GM21360 (cell line): ENCODE data around the gene SOWAHA.
"Not testable (repeated sequence)": the region's sequence is repeated elsewhere in the genome, so short reads cannot be mapped to it uniquely, and the experiment has no call there.

Experiments
- ATAC-seq: cut with Tn5 transposase; IDR thresholded peaks from one replicate; pipeline ENCODE4 v1.9.1; 2021; ENCODE audit warnings: mild to moderate bottlenecking, moderate library complexity; ENCODE audit not compliant: unreplicated experiment

SOWAHA gene

DNA sequence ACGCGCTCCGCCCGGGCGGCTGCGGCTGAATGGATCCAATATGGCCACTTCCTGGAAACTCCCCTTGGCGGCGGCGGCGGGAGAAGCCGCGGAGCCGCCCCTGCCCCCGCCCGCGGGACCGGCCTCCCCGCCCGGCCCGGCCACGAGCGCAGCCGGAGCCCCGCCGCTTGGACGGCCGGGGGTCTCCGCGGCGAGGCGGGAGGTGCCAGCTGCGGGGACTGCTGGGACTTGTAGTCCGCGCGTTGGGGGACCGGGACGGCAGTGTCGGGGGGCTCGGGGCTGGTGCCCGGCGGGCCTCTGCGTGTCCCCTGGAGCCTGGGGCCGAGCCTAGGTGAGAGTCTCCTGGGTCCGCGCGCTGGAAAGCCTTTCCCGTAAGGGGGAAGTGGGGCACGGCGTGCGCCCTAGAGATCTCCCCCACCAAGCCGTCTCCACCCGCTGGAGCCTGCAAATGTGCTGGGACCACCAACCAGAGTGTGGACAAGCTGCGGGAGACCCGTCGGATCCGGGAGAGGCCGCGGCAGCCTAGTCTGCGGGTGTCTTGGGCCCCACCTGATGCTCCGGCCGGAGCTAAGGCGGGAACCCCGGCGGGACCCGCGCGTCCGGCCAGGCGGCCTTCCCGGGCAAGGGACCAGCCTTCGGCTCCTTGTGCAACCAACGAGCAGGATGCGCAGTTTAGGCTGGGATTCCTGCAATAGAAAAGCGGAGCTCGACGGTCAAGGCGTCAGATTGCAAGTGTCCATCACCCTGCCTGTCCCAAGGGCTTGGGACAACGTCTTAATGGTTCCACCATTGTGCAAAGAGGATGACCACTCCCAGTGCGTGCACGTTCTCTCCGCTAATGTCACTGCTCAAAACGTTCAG is 35.7 kb upstream of the SOWAHA start, which contains the start of gene SEPTIN8:
Gene SEPTIN8, minus strand, starts transcription at position 31 of the 861 bp plus-strand sequence. CDS start 102 bp downstream, outside the sequence.
- peak; percentile 53 for ATAC-seq

DNA sequence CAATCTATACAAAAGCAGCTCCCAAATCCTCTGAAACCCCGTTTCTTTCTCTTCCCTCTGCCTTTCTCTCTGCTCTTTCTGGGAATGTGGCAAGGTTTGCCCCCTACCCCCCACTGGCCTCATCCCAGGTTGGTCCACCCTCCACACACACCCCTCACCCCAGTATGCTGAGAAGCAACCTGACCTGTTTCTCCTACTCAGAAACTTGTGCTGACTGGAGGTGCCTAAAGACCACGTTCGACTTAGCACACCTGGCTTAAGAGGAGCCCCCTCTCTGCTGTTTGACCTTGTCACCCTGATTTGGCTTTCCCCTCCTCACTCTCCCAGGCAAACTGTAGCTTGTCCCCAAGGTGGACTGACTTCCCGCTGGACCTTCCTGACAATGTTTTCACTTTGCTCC is 35.0 kb upstream of the SOWAHA start:
- no peak for ATAC-seq

DNA sequence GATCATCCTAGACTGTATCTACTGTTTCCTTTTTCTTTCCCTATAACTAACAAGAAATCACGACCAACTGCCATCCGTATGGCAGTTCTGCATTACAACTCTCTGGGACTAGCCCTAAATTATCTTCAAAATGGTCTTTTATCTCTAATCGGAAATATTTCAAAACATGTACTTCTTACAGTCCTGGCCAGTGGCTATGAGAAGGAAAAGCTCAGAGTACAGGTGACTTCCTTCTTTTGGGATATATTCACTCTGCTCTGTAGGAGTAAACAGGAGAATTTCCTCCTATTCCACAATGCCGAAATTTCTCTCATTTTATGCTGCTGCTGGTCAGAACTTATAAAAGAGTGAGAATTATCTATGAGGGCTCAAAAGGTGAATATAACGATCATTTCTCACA is 34.2 kb upstream of the SOWAHA start:
- no peak for ATAC-seq

DNA sequence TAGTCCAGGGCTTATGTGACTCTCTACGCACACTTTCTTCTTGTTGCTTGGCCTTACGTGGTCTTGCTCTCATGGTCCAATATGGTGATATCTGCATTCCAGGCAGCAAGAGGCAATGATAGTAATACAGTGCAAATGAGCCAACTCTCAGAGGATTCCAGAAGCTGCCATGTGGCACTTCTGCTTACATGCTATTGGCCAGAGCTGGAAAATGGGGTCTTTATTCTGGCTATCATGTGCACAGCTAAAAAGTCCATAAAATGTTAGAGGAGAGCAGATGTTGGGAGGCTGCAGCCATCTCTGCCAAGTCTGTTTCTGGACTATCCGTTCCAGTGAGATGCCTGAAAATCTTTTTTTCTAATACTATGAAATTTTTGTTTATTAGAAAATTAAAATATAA is 33.1 kb upstream of the SOWAHA start:
- no peak for ATAC-seq

DNA sequence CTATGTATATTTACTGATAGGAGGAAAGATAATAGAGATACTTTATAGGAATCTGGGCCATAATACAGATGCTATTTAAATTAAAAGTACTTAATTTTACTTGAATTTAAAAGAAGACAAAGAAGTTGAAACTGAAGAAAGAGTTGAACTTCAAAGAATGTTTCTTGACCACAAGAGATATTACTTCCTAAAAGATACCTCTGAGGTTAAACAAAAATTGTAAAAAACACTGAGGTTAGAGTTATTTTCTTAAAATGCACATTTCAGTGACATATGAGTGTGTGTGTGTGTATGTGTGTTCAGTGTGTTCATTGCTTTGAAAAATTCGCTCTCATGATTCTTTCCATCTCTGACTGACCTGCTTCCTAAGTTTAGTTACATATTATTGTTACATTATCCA is 32.5 kb upstream of the SOWAHA start:
- ATAC-seq = no peak

DNA sequence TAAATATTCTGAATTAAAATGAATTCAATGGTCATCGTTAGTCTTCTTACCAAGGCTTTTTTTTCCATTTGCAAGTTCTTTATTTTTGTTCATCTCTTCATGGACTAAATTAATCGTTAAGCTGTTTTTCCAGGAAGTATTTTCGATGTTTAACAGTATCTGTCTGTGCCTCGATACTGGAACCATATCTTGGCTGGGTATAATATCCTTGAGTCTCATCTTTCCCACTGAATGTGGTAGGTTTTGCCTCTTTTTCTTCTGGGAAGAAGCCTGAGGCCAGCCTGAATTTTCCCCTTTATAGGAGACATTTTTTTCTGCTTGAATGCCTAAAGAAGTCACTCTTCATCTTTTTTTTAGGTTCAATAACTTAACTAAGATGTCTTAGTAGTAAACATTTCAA is 32.1 kb upstream of the SOWAHA start:
- no peak for ATAC-seq

DNA sequence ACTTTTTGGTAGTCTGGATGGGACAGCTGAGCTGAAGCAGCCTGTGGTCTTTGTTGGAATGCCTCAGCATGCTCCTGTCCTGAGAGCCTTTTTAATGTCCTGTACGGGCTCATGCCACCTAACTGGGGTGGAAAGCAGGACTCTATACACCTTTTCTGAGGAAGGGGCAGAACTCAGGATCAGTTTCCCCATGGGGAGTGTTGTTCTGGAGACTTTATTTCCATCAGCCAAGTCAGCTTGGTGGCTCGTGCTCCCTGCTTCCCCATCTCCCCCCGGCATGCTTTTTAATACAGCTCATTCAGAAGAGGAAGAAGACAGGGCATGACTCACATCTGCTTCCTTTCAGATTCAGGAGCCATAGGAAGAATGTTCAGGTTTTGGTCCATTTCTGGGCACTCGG is 31.0 kb upstream of the SOWAHA start:
- no peak for ATAC-seq

DNA sequence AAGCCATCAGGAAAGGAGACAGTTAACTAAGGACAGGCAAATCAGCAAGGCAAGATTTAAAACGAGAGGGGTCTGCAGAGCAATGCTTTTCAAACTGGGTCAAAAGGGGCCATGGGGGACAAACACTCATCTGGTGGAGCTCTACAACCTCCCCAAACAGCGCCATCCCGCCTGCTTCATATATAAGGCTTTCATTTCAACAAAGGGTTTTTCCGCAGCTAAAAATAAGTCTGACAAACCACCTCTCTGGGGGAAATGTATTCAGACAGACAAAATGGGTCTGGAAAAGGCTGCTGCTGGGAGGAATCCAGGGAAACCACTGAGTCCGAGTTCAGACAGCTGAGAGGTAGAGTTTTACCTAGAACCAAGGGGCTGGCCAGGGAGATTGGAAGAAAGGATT is 27.7 kb upstream of the SOWAHA start:
- no peak for ATAC-seq

DNA sequence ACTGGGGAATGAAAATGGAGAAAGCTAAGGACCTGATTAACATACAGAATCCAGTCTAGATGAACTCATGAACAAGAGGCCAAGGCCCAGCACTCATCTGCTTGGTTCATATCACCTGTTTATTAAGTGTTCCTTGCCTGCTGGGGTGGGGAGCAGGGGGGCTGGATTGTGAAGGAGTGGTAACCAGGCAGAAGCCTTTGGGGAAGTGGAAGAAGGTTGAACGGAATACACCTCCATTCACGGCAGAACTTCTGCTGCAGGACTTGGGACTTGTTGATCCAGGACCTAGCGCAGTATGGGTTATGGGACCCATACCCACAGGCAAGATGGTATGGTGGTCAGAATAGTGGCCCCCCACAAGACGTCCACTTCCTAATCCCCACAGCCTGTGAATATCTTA is 27.2 kb upstream of the SOWAHA start:
- ATAC-seq = no peak

DNA sequence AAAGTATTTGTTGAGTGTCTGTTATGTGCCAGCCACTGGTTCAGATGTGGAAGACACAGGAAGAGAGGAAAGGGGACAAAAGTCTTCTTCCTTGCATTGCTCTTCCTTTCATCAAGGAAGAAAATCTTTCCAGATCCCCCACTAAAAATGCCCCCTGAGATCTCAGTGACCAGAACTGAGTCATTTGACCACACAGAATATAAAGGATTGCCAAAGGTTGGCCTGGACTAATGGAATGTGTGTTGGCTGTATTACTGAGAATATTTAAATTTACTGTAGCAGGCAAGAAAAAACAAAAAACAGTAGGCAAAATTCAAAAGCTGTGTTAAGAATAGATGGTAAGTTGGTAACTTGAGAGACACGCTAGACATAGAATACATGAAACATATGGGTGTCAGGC is 26.0 kb upstream of the SOWAHA start:
- no peak for ATAC-seq

DNA sequence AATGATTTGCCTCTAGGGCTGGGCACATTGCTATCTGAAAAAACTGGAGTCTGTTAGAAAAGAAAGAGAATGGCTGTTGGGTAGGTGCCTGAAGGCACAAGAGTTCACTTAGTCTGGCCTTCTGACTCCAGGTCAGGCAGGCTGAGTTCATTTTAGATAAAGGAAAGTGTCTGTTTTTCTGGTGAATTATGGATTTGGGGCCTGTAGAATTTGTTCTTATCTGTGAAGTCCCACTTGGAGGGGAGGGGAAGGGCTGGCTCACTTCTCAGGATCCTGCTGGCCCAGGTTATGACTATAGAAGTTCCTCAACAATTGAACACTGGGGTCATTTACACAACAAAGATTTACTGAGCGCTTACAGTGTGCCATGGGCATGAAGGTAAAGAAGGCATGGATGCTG is 24.6 kb upstream of the SOWAHA start:
- ATAC-seq = no peak

DNA sequence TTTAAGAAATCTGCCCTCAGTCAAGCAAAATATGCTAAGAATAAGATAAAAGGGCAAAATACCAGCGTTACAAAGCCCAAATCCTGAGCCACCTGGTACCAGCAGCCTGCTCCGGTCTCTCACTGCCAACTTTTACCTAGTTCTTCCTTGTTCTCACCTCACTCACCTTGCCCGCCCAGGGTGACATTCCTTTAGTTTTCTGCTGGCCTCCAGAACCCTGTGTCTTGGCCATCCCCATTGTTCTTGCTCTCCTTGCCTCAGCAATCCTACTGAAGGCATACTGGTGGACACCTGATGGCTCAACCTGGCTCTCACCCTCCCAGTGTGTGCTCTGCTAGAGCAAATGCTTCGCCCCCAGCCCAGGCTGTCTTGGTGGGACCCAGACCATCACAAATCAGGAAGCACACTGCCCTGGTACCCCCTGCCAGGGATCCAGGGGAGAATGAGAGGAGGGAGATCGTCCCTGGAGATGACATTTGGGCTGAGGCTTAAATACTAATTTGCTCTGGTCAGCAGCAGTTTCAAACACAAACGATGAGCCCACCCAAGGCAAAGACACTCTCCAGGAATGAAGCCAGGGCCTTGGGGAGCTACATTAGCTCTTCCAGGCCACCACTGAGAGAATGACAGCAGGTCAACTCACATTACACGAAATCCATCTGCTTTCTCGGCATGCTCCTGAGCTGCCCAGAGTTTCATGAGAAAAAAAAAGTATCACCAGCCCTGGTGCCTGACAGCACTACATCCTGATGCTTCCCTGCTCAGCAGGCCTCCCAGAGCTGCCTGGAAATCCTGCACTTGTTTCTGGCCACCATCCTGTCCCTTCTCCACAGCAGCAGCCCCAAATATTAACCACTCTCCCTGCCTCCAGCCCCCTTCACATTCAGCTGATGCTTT is 23.9 kb upstream of the SOWAHA start:
- ATAC-seq = no peak

DNA sequence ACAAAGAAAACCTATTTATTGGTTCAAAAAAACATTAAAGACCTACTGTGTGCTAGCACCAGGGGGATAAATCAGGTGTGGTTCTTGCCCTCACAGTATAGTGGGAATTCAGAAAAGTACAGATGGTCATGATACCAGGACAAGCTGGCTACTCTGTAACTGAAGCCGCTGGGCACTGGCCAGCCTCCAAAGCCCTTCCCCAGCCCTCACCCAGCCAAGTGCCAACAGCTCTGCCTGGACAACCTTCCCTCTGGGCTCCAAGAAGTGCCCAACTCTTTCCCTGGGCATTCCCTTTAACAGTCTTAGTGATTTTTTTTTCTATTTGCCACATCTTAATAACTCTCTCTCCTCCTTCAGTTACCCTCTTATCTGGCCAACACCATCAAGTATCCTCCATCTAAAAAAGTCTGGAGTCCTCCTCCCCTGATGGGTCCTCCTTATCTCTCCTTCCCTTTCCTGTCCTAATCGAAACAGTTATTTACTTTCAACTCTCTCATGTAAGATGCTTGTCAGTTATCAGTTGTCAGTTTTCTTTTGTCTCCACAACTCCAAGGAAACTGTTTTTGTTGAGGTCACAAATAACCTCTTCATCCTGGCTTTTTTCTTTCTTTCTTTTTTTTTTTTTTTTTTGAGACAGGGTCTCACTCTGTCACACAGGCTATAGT is 22.8 kb upstream of the SOWAHA start:
- no peak for ATAC-seq

DNA sequence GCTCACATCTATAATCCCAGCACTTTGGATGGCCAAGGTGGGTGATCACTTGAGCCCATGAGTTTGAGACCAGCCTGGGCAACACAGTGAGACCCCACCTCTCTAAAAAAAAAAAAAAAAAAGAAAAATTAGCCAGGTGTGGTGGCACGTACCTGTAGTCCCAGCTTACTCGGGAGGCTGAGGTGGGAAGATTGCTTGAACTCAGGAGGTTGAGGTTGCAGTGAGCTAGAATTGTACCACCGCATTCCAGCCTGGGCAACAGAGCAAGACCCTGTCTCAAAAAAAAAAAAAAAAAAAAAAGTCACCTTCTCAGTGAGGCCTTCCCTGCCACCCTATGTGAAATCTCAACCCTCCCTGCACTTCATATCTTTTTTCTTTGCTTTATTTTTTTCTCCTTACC is 22.1 kb upstream of the SOWAHA start:
- no peak for ATAC-seq

DNA sequence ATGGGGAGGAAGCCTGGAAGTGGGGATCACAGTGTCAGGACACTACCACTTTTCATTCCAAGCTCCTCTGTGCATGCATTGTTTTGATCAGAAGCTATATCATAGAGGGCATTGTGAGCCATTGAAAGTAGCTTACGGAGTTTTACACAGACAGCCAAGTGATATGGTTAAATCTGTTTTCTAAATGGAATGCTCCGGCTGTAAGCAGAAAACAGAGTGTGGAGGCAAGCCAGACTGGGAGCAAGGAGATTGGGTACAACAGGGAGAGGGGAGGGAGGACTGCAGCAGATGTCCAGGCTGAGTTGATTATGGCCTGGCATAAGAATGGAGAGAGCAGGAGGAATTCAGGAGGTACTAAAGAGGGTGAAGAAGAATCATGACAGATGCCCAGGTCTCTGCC is 15.5 kb upstream of the SOWAHA start:
- no peak for ATAC-seq

DNA sequence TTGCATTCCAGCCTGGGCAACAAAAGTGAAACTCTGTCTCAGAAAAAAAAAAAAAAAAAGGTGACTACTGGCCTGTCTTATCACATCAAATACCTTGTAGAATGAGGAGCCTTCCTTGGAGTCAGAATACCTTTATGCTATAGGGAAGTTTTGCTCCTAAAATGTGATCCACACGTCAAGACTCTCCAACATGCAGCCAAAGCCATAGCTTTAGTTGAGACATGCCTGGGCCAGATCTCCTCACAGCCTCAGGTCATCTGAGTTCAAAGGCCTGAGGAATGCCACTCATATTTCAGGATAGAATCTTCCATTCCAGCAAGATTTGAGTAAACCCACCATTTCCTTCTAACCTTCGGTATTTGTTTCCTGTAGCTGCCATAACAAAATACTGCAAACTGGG is 13.7 kb upstream of the SOWAHA start:
- no peak for ATAC-seq

DNA sequence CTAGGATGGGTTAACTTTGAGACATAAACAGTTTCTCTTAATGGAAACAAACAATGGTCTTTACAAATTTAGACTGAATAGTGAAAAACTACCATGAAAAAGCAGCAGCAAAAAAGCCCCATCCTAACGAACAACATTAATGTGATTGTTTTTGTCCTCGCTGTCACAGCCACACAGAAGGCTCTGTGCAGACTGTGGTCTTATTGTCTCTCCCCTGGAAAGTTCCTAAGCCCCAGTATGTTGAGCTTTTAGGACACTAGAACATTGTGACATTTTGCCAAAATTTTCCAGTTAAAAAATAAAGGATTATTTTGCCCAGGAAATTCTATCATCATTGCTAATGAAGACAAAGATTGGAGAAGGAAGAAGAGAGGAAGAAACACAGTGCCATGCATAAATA is 12.6 kb upstream of the SOWAHA start:
- no peak for ATAC-seq

DNA sequence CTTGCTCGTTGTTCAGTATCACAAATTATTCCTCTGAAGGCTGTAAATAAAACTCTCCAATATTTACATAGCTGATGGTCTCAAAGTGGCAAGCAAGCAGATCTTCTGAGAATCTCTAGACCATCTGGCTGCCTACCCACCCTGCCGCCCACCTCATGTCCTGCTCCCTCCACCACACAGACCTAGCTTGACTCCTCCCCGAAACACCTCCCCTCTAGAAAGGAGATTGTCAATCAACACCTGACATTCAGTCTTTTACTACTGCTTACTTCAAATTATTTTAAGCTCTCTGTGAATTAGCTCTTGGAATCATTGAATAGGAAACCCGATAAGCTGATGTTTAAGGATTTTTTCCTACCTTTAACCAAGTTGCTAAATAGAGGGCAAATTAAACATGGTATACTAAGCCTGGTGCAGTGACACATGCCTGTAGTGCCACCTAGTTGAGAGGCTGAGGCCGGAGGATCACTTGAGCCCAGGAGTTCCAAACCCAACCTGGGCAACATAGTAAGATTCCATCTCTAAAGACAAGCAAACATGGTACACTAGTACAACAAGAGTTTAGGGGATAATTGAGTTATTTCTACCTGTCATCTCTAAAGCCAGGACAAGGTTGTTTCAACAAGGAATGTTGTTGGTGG is 10.9 kb upstream of the SOWAHA start:
- no peak for ATAC-seq

DNA sequence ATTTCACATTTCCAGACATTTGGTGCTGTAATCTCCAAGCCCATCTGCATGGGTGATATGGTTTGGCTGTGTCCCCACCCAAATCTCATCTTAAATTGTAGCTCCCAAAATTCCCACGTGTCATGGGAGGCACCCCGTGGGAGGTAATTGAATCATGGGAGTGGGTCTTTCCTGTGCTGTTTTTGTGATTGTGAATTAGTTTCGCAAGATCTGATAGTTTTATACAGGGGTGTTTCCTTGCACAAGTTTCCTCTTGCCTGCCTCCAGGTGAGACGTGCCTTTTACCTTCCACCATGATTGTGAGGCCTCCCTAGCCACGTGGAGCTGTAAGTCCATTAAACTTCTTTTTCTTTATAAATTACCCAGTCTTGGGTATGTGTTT is 10.4 kb upstream of the SOWAHA start:
- ATAC-seq = not testable (repeated sequence)

DNA sequence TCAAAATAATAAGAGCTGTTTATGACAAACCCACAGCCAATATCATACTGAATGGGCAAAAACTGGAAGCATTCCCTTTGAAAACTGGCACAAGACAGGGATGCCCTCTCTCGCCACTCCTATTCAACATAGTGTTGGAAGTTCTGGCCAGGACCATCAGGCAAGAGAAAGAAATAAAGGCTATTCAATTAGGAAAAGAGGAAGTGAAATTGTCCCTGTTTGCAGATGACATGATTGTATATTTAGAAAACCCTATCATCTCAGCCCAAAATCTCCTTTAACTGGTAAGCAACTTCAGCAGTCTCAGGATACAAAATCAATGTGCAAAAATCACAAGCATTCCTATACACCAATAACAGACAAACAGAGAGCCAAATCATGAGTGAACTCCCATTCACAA is 8.9 kb upstream of the SOWAHA start:
- ATAC-seq = not testable (repeated sequence)

DNA sequence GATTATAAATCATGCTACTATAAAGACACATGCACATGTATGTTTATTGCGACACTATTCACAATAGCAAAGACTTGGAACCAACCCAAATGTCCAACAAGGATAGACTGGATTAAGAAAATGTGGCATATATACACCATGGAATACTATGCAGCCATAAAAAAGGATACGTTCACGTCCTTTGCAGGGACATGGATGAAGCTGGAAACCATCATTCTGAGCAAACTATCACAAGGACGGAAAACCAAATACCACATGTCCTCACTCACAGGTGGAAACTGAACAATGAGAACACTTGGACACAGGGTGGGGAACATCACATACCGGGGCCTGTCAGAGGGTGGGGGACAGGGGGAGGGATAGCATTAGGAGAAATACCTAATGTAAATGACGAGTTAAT is 7.2 kb upstream of the SOWAHA start:
- ATAC-seq = not testable (repeated sequence)
